Left forelimb (tissue), 1 donor: ENCODE results near the gene RBM17.
A peak's percentile ranks its signal among the peaks of the same experiment; 100 is the strongest.
"Not testable (repeated sequence)": the region's sequence is repeated elsewhere in the genome, so short reads cannot be mapped to it uniquely, and the experiment has no call there.

ENCODE experiments used
- DNase-seq: peaks from one replicate; pipeline ENCODE4 v3.0.0-alpha.2; 2018; ENCODE audit warnings: low spot score

Gene RBM17

DNA sequence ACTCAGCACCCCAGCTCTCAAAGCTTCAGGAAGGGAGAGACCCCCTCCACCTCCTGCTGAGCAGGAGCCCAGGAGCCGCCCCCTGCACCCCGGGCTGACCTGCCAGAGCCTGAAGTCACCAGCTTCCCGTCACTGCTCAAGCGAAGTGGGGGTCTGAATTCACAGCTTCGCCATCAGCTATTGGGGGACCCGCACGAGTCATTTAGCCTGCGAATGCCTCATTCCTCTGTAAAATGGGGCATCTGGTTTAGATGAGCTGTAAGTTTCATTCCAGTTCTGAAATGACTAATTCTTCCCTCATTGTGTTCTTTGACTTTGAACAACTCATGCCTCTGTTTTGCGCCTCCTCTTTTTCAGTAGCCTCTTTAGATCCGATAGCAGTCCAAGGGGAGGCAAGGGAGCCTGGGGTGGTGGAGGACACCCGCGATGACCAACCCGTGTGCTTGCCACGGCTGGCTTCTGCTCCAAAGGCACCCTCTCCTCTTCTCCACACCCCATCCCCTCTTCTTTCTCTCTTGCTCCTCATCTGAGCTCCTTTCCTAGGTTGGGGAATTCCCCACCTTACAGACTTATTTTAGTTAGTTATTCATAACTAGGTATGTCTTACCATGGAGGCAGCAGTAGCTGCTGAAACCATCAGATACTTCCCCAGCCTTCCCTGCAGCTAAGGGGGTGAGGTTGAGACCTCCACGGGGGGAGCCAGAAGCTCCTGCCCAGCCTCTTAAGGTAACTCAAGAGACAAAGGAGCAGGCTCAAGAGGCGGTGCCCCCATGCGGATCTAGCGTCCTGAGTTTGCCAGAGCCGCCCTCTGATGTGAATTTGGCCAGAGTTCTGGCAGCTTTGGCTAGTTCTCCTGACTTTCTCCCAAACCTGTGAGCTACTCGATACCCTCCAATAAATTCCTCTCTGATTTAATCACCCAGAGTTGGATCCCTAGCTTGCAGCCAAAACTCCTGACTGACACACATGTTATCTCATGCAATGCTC is 47.7 kb downstream of the RBM17 start:
- no peak for DNase-seq

- DNase-seq = no peak
Measured at GRCh38 chr10:6138456-6138855, 49.6 kb downstream of the RBM17 start.

- no peak for DNase-seq
Measured at GRCh38 chr10:6139470-6139869, 50.6 kb downstream of the RBM17 start.

- DNase-seq = no peak
Measured at GRCh38 chr10:6140141-6140841, 51.5 kb downstream of the RBM17 start.

DNA sequence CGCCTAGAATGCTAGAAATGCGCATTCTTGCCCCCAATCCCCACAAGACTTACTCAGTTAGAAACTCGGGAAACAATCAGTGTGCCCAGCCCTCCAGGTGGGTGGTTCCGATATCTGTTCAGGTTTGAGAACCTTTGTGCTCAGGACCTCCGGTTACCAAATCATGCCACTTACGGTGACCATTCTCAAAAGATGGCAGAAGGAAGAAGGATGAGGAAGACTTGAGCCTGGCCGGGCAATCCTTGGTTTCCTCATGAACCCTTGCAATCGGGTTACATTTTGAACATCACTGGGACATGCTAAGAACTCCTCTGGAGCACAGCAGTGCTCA is 52.1 kb downstream of the RBM17 start:
- DNase-seq = no peak

DNA sequence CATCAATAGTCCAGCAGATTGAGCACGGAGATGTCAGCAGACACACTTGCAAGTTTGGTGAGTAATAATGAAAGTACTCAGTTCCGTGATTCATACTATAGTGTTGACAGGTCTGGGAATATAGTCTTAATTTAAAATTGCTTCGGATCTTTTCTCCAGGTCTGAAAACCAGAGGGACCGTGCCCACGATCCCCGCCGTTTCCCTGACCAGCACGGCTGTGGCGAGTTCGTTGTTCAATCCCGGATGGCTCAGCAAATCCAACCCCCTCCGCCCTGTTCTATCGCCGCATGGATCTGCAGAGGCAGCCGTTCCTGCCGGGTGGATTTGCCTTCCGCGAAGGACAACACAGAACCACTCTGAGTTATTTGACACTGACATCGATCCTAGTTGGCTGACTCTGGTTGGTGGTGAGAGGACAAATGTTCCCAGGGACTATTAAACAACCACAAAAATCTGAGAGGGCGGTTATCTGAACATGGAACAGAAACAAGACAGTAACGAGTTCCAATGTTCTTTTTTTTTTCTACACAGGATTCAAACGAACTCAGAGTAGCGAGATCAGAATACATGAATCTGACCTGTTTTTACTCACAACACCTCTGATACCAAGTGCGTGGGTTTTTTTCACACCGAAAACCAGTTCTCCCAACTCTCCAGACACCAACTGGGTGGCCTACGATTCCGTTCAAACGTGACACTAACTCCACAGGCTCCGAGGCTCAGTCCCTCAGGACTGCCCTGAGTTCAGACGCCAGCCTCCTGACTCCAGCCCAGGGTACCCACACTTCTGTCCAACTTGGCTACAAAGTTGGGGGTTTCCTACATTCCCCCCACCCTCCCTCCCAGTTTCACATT is 52.7 kb downstream of the RBM17 start:
- DNase-seq = no peak

- DNase-seq = not testable (repeated sequence)
Measured at GRCh38 chr10:6142186-6142585, 53.4 kb downstream of the RBM17 start.

GRCh38 chr10:6142644-6143043 is 53.8 kb downstream of the RBM17 start:
- DNase-seq = no peak

GRCh38 chr10:6143181-6143580 is 54.3 kb downstream of the RBM17 start:
- no peak for DNase-seq

GRCh38 chr10:6144406-6145165 is 55.8 kb downstream of the RBM17 start:
- peak; percentile 92 for DNase-seq

GRCh38 chr10:6145166-6145987 is 56.5 kb downstream of the RBM17 start:
- no peak for DNase-seq

GRCh38 chr10:6146013-6146785 is 57.4 kb downstream of the RBM17 start:
- no peak for DNase-seq

- DNase-seq = no peak
Measured at GRCh38 chr10:6146921-6147320, 58.1 kb downstream of the RBM17 start.

DNA sequence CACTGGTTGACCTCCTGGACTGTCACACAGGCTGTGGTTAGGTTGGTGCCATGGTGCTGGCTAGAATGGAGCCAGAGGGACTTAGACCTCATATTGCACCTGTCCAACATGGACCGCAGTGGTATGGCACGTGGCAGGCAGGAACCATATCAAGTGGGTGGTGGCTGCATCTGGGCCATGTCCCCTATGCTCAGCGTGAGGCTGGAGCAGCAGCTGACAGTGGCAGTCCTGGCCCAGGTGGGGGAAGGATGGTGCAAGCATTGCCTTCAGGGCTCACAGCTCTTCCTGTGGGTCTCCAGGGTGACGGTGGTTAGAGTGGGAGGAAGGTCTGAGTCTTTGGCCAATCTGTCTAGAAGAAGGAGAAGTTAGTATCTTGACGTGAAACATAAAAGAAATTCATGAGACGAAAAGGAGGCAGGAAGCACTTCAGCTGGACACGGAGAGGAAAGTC is 59.4 kb downstream of the RBM17 start:
- no peak for DNase-seq

DNA sequence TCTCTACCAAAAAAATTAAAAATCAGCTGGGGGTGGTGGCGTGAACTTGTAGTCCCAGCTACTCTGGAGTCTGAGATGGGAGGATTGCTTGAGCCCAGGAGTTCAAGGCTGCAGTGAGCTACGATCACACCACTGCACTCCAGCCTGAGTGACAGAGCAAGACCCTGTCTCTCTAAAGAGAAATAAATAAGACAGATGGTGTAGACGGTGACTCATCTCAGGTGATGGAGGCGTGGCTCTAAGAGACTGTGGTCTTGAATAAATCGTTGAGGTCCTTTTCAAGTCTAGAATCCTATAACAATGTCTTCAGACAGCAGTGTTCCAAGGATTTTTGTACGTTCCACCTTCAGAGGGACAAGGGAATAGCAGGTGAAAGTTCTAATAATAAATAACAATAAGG is 60.1 kb downstream of the RBM17 start:
- DNase-seq = no peak

GRCh38 chr10:6151087-6151977 is 62.5 kb downstream of the RBM17 start:
- no peak for DNase-seq

DNA sequence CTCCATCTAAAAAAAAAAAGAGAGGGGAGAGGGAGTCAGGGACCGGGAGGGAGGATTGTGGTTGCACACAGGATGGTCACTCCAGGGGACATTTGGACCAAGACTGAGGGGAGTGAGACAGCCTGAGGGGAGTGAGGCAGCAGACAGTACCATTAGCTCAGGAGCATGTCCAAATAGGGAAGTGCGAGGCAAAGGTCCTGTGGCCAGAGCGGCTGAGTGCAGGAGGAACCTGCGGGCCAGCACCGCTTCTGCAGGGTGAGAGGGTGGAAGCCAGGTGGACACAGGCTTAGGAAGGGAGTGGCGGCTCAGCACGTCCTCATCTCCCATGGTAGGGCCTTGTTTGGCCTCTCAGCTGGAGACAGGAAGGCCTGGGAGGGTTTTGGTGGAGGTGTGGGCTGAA is 65.0 kb downstream of the RBM17 start:
- DNase-seq = no peak

- no peak for DNase-seq
Measured at GRCh38 chr10:6154566-6154965, 65.7 kb downstream of the RBM17 start.

GRCh38 chr10:6158276-6158675 is 69.4 kb downstream of the RBM17 start:
- no peak for DNase-seq
